HAP-1 (cell line): ENCODE results near the gene FREY1.

ENCODE experiments used
- DNase-seq, 2 experiments: peaks; one replicate each; pipeline ENCODE4 v3.0.0-alpha.2; 2016 to 2020; ENCODE audit warnings: low spot score in 2 of 2
- H3K27me3 ChIP-seq: fragments of 250-450 bp; sonication (Bioruptor Pico); 2 replicates; pipeline ENCODE4 v1.5.1; 2020; ENCODE audit warnings: low read depth, mild to moderate bottlenecking, moderate library complexity
- H3K36me3 ChIP-seq: fragments of 250-450 bp; sonication (Bioruptor Pico); replicated peaks from 2 replicates; pipeline ENCODE4 v1.5.1; 2020; ENCODE audit warnings: mild to moderate bottlenecking
- H3K4me1 ChIP-seq: fragments of 250-450 bp; sonication (Bioruptor Pico); 2 replicates; pipeline ENCODE4 v1.5.1; 2020; ENCODE audit warnings: mild to moderate bottlenecking
- H3K4me3 ChIP-seq: fragments of 250-450 bp; sonication (Bioruptor Pico); 2 replicates; pipeline ENCODE4 v1.5.1; 2020; ENCODE audit warnings: mild to moderate bottlenecking, moderate library complexity
- H3K9me3 ChIP-seq: fragments of 250-450 bp; sonication (Bioruptor Pico); 2 replicates; pipeline ENCODE4 v1.5.1; 2020; ENCODE audit warnings: mild to moderate bottlenecking, moderate library complexity
- in situ Hi-C: fragments of 300-500 bp; cut with MboI; formaldehyde crosslinking; loops from 3 replicates; pipeline ENCODE4 v1.14.3; 2020; ENCODE audit warnings: low sequenced_read_pairs, inconsistent platforms, mixed read lengths

Gene FREY1, protein sequence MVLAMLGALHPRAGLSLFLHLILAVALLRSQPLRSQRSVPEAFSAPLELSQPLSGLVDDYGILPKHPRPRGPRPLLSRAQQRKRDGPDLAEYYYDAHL

DNA sequence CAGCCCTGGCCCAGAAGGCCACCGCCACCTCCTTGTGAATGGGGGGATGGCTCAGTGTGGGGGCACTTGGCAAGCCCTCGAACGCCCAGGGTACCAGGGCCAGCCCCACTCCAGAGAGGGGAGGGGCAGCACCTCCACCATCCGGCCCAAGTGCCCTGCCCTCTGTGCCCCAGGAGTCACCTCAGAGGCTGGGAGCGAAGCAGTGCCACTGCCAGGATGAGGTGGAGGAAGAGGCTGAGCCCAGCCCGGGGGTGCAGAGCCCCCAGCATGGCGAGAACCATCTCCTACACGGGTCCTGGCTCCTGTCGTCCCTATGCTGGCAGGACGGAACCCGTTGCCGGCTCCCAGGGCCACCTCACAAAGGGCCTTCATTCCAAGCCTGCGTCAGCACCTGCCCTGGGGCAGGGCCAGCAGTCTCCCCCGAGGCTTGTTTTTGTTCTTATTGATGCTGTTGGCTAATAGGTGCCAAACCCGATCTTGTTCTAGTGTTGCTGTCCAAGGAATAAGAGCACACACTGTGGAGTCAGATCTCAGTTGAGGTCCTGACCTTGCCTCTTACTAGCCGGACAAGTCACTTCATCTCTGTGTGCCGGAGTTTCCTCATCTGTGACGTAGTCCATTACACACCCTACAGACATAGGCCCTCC, at the start of gene FREY1:
FREY1 (minus strand) TSS at position 307 of the 647 bp plus-strand sequence; CDS start at position 281, 26 bp downstream.
- H3K4me3 ChIP-seq: no peak within 1 kb of the TSS
- H3K36me3 ChIP-seq: no peaks in the 10 kb centered on the region; the same call in none of the 2 replicates
- no peaks in the 10 kb centered on the region for H3K9me3 ChIP-seq
- no peaks in the 10 kb centered on the region for H3K4me1 ChIP-seq
- no peak for DNase-seq
- in situ Hi-C loops: loop anchor here (10.0 kb wide), 1 partner anchor 58 kb away; no protein-coding TSS in a partner anchor
- no peaks in the 10 kb centered on the region for H3K27me3 ChIP-seq

DNA sequence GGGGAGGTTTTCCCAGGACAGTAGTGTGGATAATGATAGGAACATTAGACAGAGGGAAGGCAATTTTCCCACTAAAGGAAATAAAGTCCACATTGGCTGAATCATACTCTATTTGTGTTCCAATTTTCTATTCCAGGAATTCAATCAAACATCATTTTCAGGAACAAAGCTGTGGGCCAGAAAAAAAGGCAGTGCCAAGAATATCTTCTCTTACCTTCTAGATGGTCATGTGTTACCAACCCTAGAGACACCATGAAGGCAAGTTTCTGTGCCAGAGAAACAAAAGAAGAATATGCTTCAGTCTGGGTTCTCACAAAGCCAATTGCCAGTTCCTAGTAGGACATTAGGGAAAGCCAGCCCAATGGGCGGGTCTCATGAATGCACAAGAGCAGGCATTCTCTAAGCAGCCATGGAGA, 42.9 kb upstream of the FREY1 start:
- Histone ChIP-seq H3K36me3 (peaks cover 9% of the 10 kb centered on the region), H3K27me3 (no peaks in the 10 kb centered on the region), H3K4me1 (no peaks in the 10 kb centered on the region), H3K4me3 (no peak overlapping the region), H3K9me3 (no peaks in the 10 kb centered on the region)
- DNase-seq: no peak
- in situ Hi-C loops: no loop called here

DNA sequence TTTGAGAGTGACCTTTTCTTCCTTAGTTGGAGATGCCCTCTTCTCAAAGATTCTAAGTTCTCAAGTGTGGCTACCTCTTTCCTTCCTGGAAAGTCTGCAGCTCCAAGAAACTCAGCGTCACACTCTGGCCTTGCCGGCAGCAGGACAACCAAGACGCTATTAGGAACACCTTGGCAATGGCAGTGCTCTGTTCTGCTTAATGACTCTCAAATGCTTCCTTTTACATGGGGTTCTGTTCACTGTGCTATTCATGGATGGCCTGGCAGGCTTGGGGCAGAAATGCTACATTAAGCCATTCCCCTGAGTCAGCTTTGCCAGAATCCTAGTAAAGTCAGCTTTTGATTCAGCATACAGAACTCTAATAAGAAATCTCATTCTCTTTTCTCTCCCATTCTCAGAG, 41.3 kb upstream of the FREY1 start:
- H3K4me3 ChIP-seq: no peak overlapping the region
- in situ Hi-C loops: no loop called here
- no peak for DNase-seq
- no peaks in the 10 kb centered on the region for H3K27me3 ChIP-seq
- no peaks in the 10 kb centered on the region for H3K9me3 ChIP-seq
- no peaks in the 10 kb centered on the region for H3K4me1 ChIP-seq
- H3K36me3 ChIP-seq: peaks cover 9% of the 10 kb centered on the region

DNA sequence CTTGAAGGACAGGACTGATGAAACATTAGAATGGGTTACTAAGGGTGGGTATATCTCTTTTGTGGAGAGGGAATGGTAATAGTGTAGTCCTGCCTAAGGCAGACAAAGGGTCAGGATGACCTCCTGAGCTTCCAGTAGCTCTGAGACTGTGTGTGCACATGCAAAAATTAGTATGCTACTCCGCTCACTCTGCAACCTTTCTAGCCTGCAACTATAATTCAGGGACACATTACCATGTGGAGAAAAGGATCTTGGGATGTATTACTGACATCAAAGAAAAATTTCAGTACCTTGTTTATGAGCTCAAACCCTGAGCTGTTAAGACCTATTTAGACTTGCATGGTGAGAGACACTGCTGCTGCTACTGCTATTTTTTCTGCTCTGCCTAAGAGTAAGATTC, 40.8 kb upstream of the FREY1 start:
- peaks cover 9% of the 10 kb centered on the region for H3K36me3 ChIP-seq
- in situ Hi-C loops: no loop called here
- H3K4me1 ChIP-seq: no peaks in the 10 kb centered on the region
- no peak overlapping the region for H3K4me3 ChIP-seq
- H3K27me3 ChIP-seq: no peaks in the 10 kb centered on the region
- no peaks in the 10 kb centered on the region for H3K9me3 ChIP-seq
- DNase-seq: no peak

DNA sequence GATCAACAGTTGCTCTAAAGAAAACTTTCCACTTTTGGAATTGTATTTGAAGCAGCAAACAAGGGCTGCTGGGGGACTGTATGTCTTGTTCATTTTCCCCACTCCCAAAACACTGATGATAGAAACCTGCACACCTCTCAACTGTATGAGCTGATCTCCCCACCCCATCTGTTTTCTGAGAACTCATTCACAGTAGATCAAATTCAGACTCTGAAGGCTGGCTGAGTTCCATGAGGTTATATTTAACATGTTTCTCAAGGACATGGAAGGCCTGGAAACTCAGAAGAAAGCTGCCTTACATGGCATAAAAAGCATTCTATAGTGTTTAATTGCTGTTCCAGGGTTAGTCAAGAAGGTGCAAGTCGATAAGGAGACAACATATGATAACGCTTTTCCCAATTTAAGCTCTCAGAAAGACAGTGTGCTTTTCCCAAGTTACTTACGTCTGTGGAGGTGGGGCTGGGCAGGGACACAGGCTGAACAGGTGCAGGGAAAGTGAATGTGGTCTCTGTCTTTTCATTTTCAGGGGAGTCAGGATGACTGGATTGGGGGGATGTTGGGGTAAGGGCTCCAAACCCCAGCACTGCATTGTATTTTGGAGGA, 38.4 kb upstream of the FREY1 start:
- Histone ChIP-seq H3K36me3 (peaks cover 9% of the 10 kb centered on the region), H3K27me3 (no peaks in the 10 kb centered on the region), H3K4me3 (no peak overlapping the region), H3K9me3 (no peaks in the 10 kb centered on the region), H3K4me1 (no peaks in the 10 kb centered on the region)
- DNase-seq: no peak
- in situ Hi-C loops: no loop called here

DNA sequence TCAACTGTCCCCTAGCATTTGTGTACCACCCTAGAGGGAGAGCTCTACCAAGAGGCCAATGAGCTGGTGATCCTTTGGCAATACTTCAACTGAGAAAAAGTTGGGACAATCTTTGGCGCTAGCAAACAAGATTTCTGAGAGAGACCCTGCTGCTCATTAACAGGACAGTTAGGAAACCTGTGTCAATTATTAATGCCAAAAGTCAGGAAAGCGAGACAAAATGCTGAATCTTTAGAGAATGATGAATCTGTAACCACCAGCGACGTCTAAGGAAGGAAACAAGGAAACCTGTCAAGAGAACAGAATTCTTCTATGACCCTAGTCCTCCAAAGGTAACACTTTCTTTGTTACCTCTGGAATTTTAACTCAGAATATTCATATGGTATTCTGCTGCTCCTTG, 35.3 kb upstream of the FREY1 start:
- H3K9me3 ChIP-seq: no peaks in the 10 kb centered on the region
- no peaks in the 10 kb centered on the region for H3K27me3 ChIP-seq
- in situ Hi-C loops: no loop called here
- H3K4me3 ChIP-seq: no peak overlapping the region
- no peaks in the 10 kb centered on the region for H3K4me1 ChIP-seq
- peaks cover 9% of the 10 kb centered on the region for H3K36me3 ChIP-seq
- no peak for DNase-seq

DNA sequence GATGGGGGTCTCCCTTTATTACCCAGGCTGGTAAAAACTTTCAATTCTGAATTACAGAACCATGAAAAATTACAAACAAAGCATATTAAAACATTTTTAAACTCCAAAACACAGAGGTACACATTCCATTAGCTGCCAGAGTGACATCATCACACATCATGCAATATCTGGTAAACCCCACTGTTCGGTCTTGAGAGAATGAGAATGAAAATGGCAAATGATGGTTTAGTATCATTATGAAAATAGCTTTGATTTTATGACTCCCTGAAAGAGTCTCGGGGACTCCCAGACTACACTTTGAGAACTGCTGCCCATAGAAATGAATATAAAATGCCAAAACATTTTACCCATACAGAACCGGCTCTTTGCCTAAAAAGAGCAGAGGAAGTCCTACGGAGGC, 34.2 kb upstream of the FREY1 start:
- Histone ChIP-seq H3K4me3 (no peak overlapping the region), H3K4me1 (no peaks in the 10 kb centered on the region), H3K9me3 (no peaks in the 10 kb centered on the region), H3K27me3 (no peaks in the 10 kb centered on the region), H3K36me3 (peaks cover 12% of the 10 kb centered on the region)
- no peak for DNase-seq
- in situ Hi-C loops: no loop called here

DNA sequence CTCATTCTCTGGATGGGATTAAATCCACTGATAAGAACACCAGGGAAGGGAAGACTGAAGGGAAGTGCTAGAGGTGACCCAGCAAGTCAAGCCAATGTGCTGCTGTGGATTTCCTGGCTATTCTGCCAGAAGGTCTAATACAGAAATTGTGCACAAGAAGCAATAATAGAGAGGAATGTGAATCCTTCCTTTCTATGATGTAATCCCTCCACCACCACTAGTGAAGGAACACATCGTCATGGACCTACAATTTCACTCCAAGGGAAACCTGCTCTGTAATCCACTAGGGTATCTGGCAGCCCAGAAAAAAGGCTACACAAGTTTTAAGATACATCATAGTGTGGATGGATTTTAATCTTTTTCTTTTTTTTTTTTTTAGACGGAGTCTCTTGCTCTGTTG, 32.8 kb upstream of the FREY1 start:
- H3K27me3 ChIP-seq: no peaks in the 10 kb centered on the region
- no peaks in the 10 kb centered on the region for H3K4me1 ChIP-seq
- no peak for DNase-seq
- no peaks in the 10 kb centered on the region for H3K9me3 ChIP-seq
- in situ Hi-C loops: no loop called here
- H3K4me3 ChIP-seq: no peak overlapping the region
- H3K36me3 ChIP-seq: peaks cover 14% of the 10 kb centered on the region

DNA sequence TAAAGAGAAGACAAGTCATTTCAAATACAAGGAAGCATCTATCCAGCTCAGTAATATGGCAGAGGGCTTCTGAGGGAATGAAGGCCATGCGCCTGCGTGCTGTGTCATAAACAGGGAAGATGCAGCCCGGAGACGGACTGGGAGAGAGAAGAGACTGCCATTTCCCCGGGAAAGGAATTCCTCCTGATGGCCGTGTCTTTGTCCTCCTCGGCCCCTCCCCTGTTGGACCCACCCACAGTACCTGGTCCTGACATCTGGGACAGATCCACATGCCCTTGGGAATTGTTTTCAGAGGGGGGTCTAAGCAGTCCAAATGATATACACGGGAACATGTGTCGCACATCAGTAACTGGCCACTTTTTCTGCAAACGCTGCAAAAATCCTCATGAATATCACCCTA, 30.8 kb upstream of the FREY1 start:
- Histone ChIP-seq H3K27me3 (no peaks in the 10 kb centered on the region), H3K4me1 (no peaks in the 10 kb centered on the region), H3K4me3 (no peak overlapping the region), H3K36me3 (peaks cover 22% of the 10 kb centered on the region), H3K9me3 (no peaks in the 10 kb centered on the region)
- DNase-seq: no peak
- in situ Hi-C loops: no loop called here

DNA sequence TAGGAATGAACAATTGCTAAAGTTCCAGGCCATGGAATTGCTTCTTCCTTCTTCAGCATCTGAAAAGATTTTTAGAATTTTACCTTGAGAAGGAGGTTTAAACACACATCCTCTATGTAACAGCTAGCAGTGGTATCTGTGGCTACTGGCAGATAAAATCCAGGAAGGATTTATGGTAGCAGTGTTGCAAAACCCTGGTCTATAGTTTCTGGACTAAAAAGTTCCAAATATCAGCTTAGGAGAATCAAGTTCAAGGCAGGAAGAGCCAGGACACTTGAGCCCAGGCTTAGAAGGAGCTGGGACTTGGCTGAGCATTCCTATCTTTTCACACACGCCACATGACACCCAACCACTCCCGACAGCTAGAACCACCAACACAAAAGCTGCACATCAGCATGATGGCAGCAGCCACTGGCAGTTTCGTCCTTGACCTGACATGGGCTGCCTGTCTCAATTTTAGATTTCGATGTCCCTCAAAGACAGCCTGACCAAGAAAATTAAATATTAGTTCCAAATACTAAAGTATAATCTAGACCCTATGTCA, 29.5 kb upstream of the FREY1 start:
- Histone ChIP-seq H3K27me3 (no peaks in the 10 kb centered on the region), H3K36me3 (peaks cover 22% of the 10 kb centered on the region), H3K4me3 (no peak overlapping the region), H3K4me1 (no peaks in the 10 kb centered on the region), H3K9me3 (no peaks in the 10 kb centered on the region)
- in situ Hi-C loops: no loop called here
- DNase-seq: no peak

DNA sequence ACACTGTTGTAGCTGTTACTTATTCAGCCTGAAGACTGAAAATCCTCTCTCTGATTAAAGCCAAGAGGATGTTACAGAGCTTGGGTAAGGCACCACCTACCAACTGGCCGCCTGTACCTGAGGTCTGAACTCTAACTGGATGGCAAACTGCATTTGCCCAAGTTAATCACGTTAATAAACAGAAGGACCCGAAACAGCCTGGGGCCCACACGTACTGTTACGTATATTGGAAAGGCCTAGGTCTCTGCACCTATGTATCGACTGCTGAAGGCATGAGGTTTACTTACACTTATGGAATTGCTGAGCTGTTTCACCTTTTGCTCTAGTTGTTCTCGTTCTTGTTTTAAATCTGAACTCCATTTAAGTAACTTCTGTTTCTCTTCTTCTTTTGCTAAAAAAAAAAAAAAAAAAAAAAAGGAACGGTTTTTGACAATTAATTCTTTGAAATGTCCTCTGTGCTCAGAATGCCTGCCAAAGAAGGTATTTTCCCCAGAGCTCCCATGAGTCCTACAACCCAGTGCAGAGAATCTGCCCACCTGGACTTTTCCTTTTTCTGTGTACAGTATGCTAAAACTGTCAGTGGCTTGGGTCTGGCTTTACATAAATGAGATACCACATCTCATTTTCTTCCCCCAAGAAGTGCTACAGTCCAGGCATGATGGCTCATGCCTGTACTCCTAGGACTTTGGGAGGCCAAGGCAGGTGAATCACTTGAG, 28.4 kb upstream of the FREY1 start:
- Histone ChIP-seq H3K27me3 (no peaks in the 10 kb centered on the region), H3K4me3 (no peak overlapping the region), H3K36me3 (peaks cover 22% of the 10 kb centered on the region), H3K4me1 (no peaks in the 10 kb centered on the region), H3K9me3 (no peaks in the 10 kb centered on the region)
- DNase-seq: no peak
- in situ Hi-C loops: no loop called here

DNA sequence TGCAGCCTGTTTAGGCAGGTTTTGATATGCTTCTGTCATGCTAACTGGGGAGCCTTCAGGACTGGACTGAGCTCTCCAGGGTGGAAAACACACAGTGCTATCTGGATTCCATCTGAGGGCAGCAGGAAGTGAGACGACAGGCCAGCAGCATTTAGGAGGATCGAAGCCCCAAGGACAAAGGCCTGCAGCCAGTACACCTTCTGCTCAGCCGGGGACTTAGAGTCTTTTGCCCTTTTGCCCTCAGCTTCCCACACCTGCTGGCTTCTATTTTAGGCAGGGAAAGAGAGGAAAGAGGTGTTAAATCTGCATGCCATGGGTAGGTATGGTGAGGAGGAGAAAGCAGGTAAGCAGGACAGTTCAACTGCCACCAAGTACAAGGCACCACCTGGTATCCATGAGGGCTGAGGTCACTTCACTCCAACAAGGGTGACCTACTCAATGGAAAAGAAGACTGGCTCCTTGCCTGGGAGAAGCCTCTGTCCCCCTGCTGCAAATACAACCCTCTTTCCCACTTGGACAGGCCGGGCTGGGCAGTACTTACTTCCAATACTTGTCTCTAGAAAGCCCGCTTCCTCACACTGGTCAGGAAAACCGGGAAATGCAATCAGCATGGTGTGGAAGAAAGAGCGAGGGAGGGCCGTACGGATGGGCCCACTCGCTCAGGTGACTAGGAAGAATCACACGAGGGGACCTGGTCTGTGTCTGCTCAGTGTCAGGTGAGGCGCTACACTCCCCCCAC, 27.7 kb upstream of the FREY1 start:
- Histone ChIP-seq H3K27me3 (no peaks in the 10 kb centered on the region), H3K36me3 (peaks cover 22% of the 10 kb centered on the region), H3K4me1 (no peaks in the 10 kb centered on the region), H3K9me3 (no peaks in the 10 kb centered on the region), H3K4me3 (no peak overlapping the region)
- no peak for DNase-seq
- in situ Hi-C loops: no loop called here

DNA sequence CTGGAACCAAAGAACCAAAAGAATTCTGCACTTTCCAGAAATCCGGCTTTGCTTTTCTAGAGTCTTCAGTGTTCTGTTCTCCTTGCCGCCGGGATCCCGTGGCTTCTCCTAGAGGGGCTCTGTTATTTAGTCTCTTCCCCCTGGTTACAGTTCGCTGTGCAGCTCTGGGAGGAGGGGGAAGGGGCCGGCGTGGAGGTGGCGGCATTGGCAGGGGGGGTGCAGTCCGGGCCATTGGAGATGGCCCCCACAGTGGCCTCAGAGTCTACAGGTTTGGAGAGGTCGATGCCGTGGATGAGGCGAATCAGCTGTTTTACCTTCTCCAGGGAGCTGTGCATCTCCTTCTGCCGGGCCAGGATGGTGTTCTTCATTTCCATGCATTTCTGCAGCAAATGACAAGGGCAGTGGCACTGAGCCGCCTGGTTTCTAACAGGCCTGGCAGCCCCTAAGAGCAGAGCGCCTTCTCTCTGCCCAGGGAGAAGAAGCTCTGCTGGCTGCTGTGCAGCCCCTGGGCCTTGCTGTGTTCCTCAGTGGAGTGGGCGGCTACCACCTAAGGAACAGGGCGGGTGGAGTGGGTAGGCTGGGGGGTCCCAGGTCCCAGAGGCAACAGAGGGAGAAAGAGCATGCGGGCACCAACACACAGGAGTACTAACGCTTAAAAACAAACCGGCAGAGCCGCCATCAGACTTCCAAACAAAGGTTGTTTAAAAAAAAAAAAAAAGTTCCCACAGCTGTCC, 26.9 kb upstream of the FREY1 start:
- H3K4me3 ChIP-seq: no peak overlapping the region
- no peak for DNase-seq
- H3K4me1 ChIP-seq: no peaks in the 10 kb centered on the region
- in situ Hi-C loops: no loop called here
- no peaks in the 10 kb centered on the region for H3K27me3 ChIP-seq
- H3K36me3 ChIP-seq: peaks cover 22% of the 10 kb centered on the region
- H3K9me3 ChIP-seq: no peaks in the 10 kb centered on the region
